ENCODE data around the gene BICDL2. TPM values are rescaled to one million over a fixed set of nuclear protein-coding genes. Genes with fewer than 3 reads are reported as not detected.

Gene BICDL2
- total and polyA plus RNA-seq, 9 of the 15 experiments (the other 6 are each of a cell fraction or from before 2014, with no cell fraction given), result 0.09 to 0.28 (median 0.09) TPM; not detected in 6

DNA sequence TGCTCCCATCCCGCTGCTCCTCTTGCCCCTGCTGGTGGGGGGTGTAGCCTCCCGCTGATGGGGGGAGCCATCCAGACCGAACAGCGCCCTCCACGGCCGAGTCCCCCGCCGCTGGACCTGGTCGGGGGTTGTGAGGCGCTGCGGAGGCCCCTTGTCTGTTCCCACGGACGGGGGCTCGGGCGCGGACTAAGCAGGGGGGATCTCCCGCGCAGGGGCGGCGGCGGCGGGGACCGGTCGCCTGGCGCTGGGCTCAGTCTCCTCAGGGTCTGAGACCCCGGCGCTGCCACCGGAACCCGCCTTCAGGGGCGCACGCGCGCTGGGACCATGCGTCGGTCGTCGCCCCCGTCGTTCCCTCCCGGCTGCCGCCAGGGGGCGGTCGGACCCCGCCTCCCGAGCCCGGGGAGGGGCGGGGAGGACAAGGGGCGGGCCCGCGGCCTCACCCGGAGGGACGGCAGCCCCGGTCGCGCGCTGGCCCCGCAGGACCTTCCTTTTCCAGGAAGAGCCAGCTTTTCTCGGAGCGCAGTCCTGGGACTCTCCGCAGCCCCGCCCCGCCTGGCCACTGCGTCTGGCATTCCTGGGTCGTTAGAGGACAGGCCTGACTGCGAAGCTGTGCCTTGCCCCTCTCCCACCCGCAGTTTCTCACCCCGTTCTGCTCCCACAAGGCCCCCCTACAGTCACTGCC is 22.4 kb upstream of the BICDL2 start (continued):
- no peak for TF ChIP-seq NFIC (IDR thresholded peaks at IDR 0.05)
- TF ChIP-seq TBL1XR1 (IDR thresholded peaks at IDR 0.05; ENCODE audit: low read length in 2 of 2), result peak in 1 of 2 experiments; percentile 59; a peak in 1 of 4 replicates
- TF ChIP-seq ZNF324 (CRISPR knock-in tag; IDR thresholded peaks at IDR 0.05), result no peak
- no peak for TF ChIP-seq ZNF384 (IDR thresholded peaks at IDR 0.05; ENCODE audit: low read depth, low read length)
- TF ChIP-seq CHD1 (IDR thresholded peaks at IDR 0.05; ENCODE audit: low read length), result no peak
- peak; percentile 37 for TF ChIP-seq NEUROD1 (IDR thresholded peaks at IDR 0.05; ENCODE audit: borderline replicate concordance, low read depth, low read length, partially characterized antibody)
- no peak for TF ChIP-seq RBM25 (IDR thresholded peaks at IDR 0.05; ENCODE audit: low read depth, low read length, severe bottlenecking)
- peak; percentile 90; the same call in 1 of the 2 replicates for TF ChIP-seq GATAD2B (IDR thresholded peaks at IDR 0.05; ENCODE audit: borderline replicate concordance)
- peak; percentile 74; the same call in 1 of the 2 replicates for TF ChIP-seq ZNF592 (IDR thresholded peaks at IDR 0.05)
- no peak for TF ChIP-seq TAF1 (IDR thresholded peaks at IDR 0.05; ENCODE audit: control insufficient read depth, extremely low read depth, insufficient read depth, low read length, severe bottlenecking)
- TF ChIP-seq ZNF518B (CRISPR knock-in tag; IDR thresholded peaks at IDR 0.05), result no peak
- no peak for TF ChIP-seq ZNF140 (CRISPR knock-in tag; IDR thresholded peaks at IDR 0.05)
- peak; percentile 79 for TF ChIP-seq MYC (IDR thresholded peaks at IDR 0.05; ENCODE audit: low read depth, low read length)
- TF ChIP-seq MYC (CRISPR knock-in tag; IDR thresholded peaks at IDR 0.05; ENCODE audit: borderline replicate concordance, low read depth), result no peak
- no peak for TF ChIP-seq SRSF9 (IDR thresholded peaks at IDR 0.05; ENCODE audit: borderline replicate concordance, low read depth, low read length)
- TF ChIP-seq CBX2 (IDR thresholded peaks at IDR 0.05; ENCODE audit: insufficient read depth, low read length, poor library complexity, severe bottlenecking), result no peak
- no peak for TF ChIP-seq ZNF445 (CRISPR knock-in tag; IDR thresholded peaks at IDR 0.05; ENCODE audit: low read depth)
- TF ChIP-seq ZNF134 (CRISPR knock-in tag; conservative IDR thresholded peaks at IDR 0.05), result no peak
- no peak for TF ChIP-seq TCFL5 (CRISPR knock-in tag; conservative IDR thresholded peaks at IDR 0.05)
- TF ChIP-seq ZNF124 (CRISPR knock-in tag; IDR thresholded peaks at IDR 0.05), result no peak
- no peak for TF ChIP-seq TCF7L2 (IDR thresholded peaks at IDR 0.05; ENCODE audit: low read depth, low read length)
- TF ChIP-seq ILF3 (IDR thresholded peaks at IDR 0.05; ENCODE audit: borderline replicate concordance), result no peak

All from K562 (cell line).